GM04503 (cell line): ENCODE results near the gene C5AR2.
"Not testable (repeated sequence)": the region's sequence is repeated elsewhere in the genome, so short reads cannot be mapped to it uniquely, and the experiment has no call there.

Experiments
- DNase-seq: peaks from one replicate; pipeline ENCODE4 v3.0.0-alpha.2; 2012; ENCODE audit warnings: low read depth

C5AR2 gene

DNA sequence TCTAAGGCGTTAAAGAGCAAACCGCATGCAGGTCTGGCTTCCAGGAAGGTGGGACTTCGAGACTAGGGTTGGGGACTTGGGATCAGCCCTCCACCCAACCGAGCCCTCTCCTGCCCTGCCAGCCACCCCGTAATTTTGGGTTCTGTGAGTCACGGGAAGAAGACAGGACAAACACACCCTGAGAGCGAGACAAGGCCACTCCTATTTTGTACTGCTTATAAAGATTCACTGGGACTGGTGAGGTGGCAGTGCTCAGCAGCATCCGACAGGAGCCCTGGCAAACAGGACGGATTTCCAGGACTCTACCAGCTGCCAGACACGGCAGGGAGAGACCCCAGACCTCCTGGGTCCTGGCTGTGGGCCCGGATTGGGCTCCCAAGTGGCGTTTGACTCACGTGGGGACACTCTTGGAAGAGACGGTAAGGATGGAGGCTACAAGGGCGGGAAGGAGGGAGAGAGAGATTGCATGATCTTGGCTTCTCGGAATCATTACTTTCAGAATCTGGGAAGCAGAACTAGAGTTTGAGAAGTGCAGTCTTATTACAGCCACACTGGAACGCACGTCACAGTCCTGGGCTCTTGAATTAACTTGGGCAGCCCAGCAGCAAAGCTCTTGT is at the start of gene C5AR2:
TSS of gene C5AR2 (plus strand) at position 245 of the 617 bp plus-strand sequence. CDS start 8,625 bp downstream, outside the sequence.
- no peak for DNase-seq

DNA sequence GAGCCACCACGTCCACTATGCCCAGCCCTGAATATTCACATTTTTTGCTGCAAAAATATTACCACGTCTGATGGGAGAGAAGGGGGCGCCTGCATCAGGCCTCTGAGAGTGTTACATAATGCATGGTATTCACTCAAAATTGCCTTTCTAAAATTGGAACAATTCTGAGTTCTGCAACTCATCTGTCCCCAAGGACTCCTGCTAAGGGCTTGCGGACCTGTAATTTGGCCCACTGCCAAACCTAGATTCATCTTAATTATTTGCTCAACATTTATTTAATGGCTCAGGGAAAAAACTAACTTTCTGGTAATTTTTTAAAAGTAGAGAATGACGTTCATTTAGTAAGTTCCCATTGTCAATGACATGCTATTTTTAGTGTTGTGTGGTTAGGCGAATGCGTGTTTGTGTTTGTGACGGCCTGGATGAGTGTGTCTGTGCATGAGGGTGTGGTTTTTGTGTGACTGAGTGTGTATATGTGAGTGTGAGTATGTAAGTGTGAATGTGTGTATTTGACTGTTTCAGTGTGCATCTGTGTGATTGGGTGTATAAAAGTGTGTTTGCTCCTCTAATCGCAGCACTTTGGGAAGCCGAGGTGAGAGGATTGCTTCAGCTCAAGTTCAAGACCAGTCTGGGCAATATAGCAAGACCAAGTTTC is 48.4 kb upstream of the C5AR2 start:
- DNase-seq, result no peak

DNA sequence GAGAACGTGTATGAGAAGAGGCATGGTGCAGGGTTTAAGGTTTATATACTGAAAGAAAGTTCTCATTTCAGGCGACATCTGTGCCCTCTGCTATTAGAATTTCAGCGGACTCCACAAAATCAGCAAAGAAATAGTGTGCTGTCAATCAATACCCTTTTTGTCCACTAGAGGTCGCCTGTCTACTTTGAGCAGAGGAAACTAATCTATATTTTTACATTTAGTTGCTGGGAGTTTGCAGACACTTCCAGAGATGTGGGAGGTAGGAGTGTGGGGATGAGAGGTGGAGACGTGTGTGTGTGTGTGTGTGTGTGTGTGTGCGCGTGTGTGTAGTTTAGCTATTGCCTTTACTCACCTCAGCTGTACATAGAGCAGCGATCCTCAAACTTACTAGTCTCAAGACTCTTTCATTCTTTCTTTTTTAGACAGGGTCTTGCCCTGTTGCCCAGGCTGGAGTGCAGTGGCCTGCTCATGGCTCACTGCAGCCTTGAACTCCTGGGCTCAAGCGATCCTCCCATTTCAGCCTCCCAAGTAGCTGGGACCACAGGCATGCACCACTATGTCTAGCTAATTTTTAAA is 47.6 kb upstream of the C5AR2 start:
- no peak for DNase-seq

DNA sequence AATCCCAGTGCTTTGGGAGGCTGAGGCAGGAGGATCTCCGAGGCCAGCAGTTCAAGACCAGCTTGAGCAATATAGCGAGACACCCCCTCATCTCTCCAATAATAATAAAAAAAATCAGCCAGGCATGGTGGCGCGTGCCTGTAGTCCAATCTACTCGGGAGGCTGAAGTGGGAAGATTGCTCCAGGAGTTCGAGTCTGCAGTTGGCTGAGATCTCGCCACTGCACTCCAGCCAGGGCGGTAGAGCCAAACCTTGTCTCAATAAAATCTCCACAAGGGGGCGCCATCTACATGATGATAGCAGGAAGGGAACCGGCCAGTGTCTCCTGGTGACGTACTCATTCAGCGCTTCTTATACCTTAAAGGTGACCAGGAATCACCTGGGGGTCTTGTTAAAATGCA is 35.9 kb upstream of the C5AR2 start:
- DNase-seq, result no peak

DNA sequence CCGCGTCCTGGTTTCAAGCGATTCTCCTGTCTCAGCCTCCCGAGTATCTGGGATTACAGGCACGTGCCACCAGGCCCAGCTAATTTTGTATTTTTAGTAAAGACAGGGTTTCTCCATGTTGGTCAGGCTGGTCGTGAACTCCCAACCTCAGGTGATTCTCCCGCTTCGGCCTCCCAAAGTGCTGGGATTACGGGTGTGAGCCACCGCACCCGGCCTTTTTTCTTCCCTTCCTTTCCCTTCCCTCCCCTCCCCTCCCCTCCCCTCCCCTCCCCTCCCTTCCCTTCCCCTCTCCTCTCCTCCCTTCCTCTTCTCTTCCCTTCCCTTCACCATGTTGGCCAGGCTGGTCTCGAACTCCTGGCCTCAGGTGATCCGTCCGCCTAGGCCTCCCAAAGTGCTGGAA is 31.1 kb upstream of the C5AR2 start:
- not testable (repeated sequence) for DNase-seq

DNA sequence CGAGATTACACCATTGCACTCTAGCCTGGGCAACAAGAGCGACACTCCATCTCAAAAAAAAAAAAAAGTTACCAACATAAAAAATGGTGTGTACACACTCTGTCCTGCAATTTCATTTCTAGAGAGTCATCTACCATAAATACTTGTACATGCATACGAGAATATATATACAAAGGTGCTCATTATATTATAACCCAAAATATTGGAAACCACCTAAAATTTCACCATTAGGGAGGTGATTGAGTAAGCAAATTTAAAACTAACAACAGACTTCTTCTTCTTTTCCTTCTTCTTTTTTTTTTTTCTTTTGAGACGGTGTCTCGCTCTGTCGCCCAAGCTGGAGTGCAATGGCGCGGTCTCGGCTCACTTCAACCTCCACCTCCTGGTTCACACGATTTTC is 29.7 kb upstream of the C5AR2 start:
- no peak for DNase-seq

DNA sequence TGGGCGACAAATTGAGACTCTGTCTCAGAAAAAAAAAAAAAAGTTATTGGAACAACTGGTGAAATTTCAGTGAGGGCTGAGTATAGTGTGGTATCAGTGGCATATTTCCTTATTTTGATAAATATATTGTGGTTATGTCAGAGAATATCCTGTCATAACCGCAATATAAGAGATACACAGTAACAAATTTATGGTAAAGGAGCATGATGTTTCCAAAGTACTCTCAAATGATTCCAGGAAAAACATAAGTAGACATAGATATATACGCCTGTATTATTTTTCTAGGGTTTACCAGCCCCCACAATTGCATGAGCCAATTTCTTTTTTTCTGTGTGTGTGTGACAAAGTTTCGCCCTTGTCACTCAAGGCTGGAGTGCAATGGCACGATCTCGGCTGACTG is 28.0 kb upstream of the C5AR2 start:
- no peak for DNase-seq

DNA sequence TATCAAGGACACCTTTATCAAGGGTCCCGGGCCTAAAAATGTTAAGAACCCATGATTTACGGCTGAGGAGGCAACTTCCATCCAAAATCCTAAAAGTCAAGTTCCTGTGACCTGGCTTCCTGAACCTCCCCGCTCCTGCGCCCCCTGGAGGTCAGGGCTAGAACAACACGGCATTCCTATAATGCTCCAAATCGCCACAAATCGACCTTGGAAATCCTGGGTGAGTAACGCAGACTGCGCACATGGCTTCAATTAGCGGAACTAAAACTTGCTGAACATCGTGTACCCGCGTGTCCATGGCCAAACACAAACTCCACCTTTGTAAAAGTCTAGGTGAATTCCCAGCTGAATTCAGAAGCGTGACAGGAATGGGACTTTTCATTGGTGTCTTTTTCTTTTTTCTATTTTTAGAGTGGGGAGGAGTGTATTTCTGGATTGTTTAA is 26.6 kb upstream of the C5AR2 start:
- DNase-seq, result peak; percentile 67

DNA sequence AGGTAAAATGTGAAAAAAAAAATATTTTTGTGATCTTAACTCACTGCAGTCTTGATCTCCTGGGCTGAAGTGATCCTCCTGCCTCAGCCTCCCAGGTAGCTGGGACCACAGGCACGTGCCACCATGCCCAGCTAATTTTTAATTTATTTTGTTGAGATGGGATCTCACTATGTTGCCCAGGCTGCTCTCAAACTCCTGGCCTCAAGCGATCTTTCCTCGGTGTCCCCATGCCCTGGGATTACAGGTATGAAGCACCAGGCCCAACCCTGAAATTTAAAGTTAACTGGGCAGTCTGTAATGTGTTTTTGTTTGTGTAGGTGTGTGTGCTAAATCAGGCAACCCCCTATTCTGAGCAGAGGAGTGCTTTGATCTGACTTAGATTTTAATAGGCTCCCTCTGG is 25.7 kb upstream of the C5AR2 start:
- DNase-seq, result no peak

DNA sequence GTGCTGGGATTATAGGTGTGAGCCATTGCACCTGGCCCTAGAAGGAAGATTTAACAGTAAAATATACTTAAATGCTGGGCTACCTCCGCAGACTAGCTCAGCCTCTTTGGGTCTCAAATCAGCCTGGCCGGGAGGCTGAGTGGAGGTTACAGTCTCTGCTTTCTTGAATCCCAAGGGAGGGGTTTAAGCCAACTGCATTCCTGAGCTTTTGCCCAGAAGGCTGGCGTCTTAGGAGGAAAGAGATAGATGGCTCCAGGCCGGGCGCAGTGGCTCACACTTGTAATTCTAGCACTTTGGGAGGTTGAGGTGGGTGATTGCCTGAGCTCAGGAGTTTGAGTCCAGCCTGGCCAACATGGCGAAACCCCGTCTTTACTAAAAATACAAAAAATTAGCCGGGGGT is 22.9 kb upstream of the C5AR2 start:
- DNase-seq, result no peak

DNA sequence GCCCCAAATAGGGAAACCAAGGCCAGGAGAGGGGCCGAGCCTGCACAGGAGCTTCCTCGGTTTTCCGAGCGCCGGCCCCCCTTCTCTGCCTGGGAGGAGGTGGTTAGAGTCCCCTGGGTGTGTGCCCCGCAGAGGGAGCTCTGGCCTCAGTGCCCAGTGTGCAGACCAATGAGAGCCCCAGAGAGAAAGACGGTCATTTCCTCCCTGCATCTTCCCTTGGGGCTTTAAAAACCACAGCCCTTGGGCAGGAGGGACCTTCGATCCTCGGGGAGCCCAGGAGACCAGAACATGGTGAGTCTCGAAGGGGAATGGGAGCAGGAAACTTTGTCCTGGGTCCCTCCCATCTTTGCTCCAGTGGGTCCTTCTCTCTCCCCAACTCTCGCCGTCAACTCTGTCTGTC is 22.4 kb upstream of the C5AR2 start, which contains the start of gene C5AR1:
TSS of gene C5AR1 (plus strand) at position 254 of the 400 bp plus-strand sequence. CDS start at position 289, 35 bp downstream.
- DNase-seq, result no peak

DNA sequence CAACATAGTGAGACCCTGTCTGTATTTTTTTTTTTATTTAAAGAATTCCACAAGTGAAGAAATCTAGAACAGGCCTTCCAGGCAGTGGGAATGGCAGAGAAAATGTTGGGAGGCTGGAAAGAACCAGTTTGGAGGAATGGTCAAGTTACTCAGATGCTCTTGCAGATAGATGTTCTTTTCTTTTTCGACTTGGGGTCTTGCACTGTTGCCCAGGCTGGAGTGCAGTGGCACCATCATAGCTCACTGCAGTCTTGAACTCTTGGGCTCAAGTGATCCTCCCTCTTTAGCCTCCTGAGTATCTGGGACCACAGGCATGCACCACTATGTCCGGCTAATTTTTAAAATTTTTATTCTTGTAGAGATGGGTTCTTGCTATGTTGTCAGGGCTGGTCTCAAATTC is 21.7 kb upstream of the C5AR2 start:
- DNase-seq, result no peak

DNA sequence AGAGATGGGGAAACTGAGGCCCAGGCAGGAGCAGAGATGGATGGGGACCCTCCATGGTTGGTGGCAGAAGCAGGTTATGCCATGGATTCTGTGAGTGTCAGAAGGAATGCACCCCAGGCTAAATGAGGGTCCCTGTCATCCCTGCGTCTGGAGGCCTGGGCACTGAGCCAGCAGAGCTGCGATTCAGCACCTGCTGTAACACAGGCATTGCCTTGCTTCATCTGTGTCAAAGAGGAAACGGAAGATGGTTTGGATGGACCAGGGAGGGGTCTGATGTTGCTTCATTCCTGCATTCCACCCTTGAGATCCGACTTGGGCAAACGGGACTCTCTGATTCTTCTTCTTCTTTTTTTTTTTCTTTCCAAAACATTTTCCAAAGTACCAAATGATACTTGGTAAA is 21.2 kb upstream of the C5AR2 start:
- DNase-seq, result no peak

DNA sequence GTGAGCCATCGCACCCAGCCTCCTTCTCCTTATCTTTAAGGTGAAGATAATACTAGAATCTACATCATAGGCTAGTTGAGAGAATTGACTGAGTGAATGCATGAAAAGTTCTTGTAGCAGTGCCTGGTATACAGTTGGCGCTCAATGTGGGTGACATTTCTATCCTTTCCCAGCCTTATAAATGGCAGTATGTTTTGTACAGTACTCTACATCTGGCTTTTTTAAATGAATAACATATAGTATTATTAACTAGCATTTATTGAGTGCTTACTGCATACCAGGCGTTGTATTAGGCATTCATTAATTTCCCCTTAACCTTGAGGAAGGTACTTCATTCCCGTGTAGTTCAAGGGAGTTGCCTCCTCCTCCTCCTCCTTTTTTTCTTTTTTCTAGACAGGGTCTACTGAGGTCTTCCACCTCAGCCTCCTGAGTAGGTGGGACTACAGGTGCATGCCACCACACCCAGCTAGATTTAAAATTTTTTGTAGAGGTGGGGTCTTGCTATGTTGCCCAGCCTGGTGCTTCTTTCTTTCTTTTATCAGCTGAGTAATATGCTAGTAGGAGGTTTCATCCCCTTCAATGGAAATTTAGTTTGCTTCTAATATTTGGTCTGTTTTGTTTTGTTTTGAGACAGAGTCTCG is 19.5 kb upstream of the C5AR2 start:
- no peak for DNase-seq

DNA sequence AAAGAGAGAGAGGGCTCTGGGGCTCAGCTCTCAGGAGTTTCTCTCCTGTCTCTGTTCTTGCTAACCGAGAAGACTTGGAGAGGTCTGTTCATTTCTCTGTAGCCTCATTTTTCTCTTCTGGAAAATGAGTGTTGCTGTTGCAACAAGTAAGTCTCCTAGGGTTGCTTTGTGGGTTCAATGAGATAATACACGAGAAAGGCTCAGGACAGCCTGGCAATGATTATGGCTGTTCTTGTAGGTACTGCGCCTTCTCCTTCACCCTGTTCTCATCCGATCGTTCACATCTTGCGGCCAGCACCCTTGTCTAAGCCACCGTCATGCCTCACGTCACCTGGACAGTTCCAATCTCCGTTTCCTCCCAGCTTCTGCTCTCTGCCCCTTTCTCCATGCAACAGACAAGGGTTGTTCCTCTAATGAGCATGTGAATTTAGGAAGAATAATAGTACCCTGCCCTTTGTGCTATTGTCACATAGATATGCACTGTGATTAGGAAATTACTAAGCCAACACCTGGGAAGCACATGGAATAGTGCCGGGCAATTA is 18.1 kb upstream of the C5AR2 start:
- no peak for DNase-seq

DNA sequence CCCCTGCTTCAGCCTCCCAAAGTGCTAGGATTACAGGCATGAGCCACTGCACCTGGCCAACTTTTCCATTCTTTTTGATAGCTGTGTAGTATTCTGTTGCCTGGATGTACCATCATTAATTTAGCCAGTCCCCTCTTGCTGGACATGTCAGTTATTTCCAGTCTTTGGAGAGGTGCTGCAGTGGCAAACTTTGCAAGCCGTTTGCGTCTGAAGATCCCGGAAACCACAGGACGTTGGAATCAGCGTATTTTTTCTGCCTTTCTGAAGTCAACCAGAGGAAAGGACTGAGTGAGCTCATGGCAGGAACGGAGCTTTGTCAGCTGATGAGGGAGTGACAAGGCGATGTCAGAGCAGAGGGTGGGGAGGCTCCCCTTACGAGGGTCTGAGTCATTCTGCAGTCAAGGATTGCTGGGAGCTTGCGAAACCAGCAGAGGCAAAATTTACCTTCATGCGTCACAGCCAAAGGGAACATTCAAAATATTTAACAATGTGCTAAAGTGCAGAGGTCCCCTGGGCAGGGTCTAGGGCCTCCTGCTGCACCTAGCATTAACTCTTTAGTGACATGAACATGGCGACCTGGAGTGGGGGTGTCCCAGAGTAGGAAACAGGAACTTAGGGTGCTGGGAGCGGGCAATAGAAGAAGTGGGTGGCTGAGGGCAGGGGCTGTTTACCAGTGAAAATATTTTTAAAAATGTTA is 16.7 kb upstream of the C5AR2 start:
- peak; percentile 77 for DNase-seq

DNA sequence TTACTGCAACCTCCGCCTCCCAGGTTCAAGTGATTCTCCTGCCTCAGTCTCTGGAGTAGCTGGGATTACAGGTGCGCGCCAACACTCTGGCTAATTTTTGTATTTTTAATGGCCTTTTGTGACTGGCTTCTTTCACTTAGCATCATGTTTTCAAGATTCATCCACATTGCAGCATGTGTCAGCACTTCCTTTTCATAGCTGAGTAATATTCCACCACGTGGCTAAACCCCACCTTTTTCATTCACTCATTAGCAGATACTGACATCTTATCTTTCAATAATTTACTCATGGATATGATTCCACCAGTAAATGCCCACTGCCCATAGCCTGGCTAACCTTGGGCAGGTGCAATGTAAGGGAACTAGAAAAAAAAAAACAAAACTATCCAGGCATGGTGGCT is 15.5 kb upstream of the C5AR2 start:
- no peak for DNase-seq

DNA sequence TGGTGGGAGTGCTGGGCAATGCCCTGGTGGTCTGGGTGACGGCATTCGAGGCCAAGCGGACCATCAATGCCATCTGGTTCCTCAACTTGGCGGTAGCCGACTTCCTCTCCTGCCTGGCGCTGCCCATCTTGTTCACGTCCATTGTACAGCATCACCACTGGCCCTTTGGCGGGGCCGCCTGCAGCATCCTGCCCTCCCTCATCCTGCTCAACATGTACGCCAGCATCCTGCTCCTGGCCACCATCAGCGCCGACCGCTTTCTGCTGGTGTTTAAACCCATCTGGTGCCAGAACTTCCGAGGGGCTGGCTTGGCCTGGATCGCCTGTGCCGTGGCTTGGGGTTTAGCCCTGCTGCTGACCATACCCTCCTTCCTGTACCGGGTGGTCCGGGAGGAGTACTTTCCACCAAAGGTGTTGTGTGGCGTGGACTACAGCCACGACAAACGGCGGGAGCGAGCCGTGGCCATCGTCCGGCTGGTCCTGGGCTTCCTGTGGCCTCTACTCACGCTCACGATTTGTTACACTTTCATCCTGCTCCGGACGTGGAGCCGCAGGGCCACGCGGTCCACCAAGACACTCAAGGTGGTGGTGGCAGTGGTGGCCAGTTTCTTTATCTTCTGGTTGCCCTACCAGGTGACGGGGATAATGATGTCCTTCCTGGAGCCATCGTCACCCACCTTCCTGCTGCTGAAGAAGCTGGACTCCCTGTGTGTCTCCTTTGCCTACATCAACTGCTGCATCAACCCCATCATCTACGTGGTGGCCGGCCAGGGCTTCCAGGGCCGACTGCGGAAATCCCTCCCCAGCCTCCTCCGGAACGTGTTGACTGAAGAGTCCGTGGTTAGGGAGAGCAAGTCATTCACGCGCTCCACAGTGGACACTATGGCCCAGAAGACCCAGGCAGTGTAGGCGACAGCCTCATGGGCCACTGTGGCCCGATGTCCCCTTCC is 11.8 kb upstream of the C5AR2 start:
- DNase-seq, result no peak

DNA sequence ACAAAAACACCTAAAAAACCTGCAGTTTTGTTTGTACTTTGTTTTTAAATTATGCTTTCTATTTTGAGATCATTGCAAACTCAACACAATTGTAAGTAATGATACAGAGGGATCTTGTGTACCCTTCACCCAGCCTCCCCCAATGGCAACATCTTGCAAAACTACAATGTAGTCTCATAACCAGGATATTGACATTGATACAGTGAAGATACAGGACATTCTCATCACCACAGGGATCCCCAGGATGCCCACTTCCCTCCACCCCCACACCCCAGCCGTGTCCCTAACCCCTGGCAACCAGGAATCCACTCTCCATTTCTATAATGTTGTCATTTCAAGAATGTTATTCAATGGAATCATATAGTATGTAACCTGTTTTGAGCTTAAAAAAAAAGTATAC is 10.3 kb upstream of the C5AR2 start:
- no peak for DNase-seq

DNA sequence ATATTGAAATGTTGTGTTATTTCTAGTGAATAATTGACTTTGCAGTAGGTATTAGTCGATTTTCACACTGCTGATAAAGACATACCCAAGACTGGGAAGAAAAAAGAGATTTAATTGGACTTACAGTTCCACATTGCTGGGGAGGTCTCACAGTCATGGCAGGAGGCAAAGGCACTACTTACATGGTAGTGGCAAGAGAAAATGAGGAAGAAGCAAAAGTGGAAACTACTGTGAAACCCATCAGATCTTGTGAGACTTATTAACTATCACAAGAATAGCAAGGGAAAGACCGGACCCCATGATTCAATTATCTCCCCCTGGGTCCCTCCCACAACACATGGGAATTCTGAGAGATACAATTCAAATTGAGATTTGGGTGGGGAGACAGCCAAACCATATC is 9.9 kb upstream of the C5AR2 start:
- DNase-seq, result no peak

DNA sequence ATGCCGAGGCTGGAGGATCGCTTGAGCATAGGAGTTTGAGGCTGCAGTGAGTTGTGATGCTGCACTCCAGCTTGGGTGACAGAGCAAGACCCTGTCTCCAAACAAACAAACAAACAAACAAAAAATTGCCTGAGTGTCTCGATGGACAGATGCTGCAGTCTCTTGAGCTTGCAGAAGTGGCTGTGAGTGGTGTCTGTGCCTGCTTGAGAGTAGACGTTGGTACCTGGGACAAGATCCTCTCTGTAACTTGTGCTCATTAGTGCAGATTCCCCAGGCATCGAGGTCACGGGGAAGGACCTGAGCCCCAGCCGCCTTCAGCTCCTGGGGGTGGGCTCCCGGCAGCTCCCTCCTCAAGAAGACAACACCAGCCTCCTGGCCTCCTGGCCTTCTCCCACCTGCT is 8.6 kb upstream of the C5AR2 start:
- no peak for DNase-seq
